GM12892 (cell line): ENCODE measurements around the gene ANXA3.

ENCODE experiments used
- POLR2A ChIP-seq: IDR thresholded peaks from 2 replicates; pipeline ENCODE4 v1.6.1; 2011; ENCODE audit warnings: low read depth, low read length, control low read depth
- POLR2AphosphoS5 ChIP-seq: IDR thresholded peaks from 2 replicates; pipeline ENCODE4 v1.6.1; 2011; ENCODE audit warnings: low read depth, low read length, control low read depth

- no peak for TF ChIP-seq POLR2A
- no peak for TF ChIP-seq POLR2AphosphoS5
These were observed 38.1 kb upstream of the ANXA3 start for GRCh38 chr4:78513411-78513975.
